Cardiac fibroblast (primary cell): Measurements from ENCODE around the gene FBLN5.
A peak's percentile ranks its signal among the peaks of the same experiment; 100 is the strongest.

ENCODE experiments used
- DNase-seq, 2 donors: peaks; one replicate each; pipeline versions ENCODE4 v3.0.0 to v3.0.0-alpha.2; 2010; ENCODE audit warnings: low read depth in 2 of 2
- H3K4me3 ChIP-seq, 2 donors: replicated peaks in 1 of 2; 1 replicate in 1 of 2; 2 replicates in 1 of 2; pipeline ENCODE4 v1.5.1; 2011; ENCODE audit warnings: low read depth in 2 of 2, low read length in 2 of 2, mild to moderate bottlenecking in 2 of 2, moderate library complexity in 1 of 2
- CTCF ChIP-seq: IDR thresholded peaks from one replicate; pipeline ENCODE4 v1.5.1; 2011; ENCODE audit warnings: low read depth, mild to moderate bottlenecking, low read length, inconsistent platforms

FBLN5 gene

GRCh38 chr14:91870001-91870400 lies 77.5 kb downstream of the FBLN5 start:
- TF ChIP-seq CTCF = no peak

GRCh38 chr14:91869556-91869955 lies 77.9 kb downstream of the FBLN5 start:
- DNase-seq = no peak
- no peak for TF ChIP-seq CTCF

More at GRCh38 chr14:91870001-91870400, 77.5 kb downstream of the FBLN5 start:
- H3K4me3 ChIP-seq = no peak overlapping the region
- DNase-seq = peak in 1 of 2 donors; percentile 22

GRCh38 chr14:91867316-91867988 lies 80.0 kb downstream of the FBLN5 start, which contains the start of gene TC2N:
Gene TC2N (minus strand): TSS chr14:91867536. CDS start chr14:91813769, 53,767 bp downstream.
- no peak within 1 kb of the TSS for H3K4me3 ChIP-seq
- no peak for DNase-seq
- TF ChIP-seq CTCF = no peak

More at GRCh38 chr14:91869556-91869955, 77.9 kb downstream of the FBLN5 start:
- no peak overlapping the region for H3K4me3 ChIP-seq

- no peak overlapping the region for H3K4me3 ChIP-seq
- TF ChIP-seq CTCF = no peak
- no peak for DNase-seq
These were observed 80.8 kb downstream of the FBLN5 start for GRCh38 chr14:91866511-91867295.

- peak; percentile 38 to 45 for DNase-seq
- no peak overlapping the region for H3K4me3 ChIP-seq
- no peak for TF ChIP-seq CTCF
These were observed 81.4 kb downstream of the FBLN5 start for GRCh38 chr14:91866061-91866460.

- no peak for TF ChIP-seq CTCF
- DNase-seq = no peak
- H3K4me3 ChIP-seq = no peak overlapping the region
These were observed 85.1 kb downstream of the FBLN5 start for GRCh38 chr14:91862417-91862816.
